NCI-H748 (cell line): ENCODE data around the gene MAN2B1.
A peak's percentile ranks its signal among the peaks of the same experiment; 100 is the strongest.
"Not testable (repeated sequence)": the region's sequence is repeated elsewhere in the genome, so short reads cannot be mapped to it uniquely, and the experiment has no call there.

Source experiments
- DNase-seq: peaks from one replicate; lab custom pipeline; 2025; ENCODE audit not compliant: unreplicated experiment; lab: John Stamatoyannopoulos, UW

MAN2B1 gene

GRCh38 chr19:12689581-12690216 lies 23.2 kb upstream of the MAN2B1 start:
- no peak for DNase-seq

- no peak for DNase-seq
These were observed 22.5 kb upstream of the MAN2B1 start for GRCh38 chr19:12689012-12689411.

GRCh38 chr19:12687496-12688196 lies 21.1 kb upstream of the MAN2B1 start, which contains the start of gene GNG14:
Gene GNG14, plus strand, starts transcription at chr19:12687998. Its CDS starts 51 bp downstream, at chr19:12688049.
- no peak for DNase-seq

GRCh38 chr19:12685831-12686230 lies 19.3 kb upstream of the MAN2B1 start:
- no peak for DNase-seq

GRCh38 chr19:12681074-12681987 lies 14.8 kb upstream of the MAN2B1 start, which contains the start of gene DHPS:
Gene DHPS, minus strand, starts transcription at chr19:12681880. Its CDS starts 114 bp downstream, at chr19:12681766.
- DNase-seq: peak; percentile 96

- no peak for DNase-seq
These were observed 13.5 kb upstream of the MAN2B1 start for GRCh38 chr19:12680034-12680433.

GRCh38 chr19:12678039-12678438 lies 11.5 kb upstream of the MAN2B1 start:
- DNase-seq: not testable (repeated sequence)

- no peak for DNase-seq
These were observed 10.4 kb upstream of the MAN2B1 start for GRCh38 chr19:12676928-12677327.

GRCh38 chr19:12676384-12676792 lies 9.8 kb upstream of the MAN2B1 start:
- peak; percentile 58 for DNase-seq

GRCh38 chr19:12675940-12676339 lies 9.4 kb upstream of the MAN2B1 start:
- no peak for DNase-seq

- DNase-seq: no peak
These were observed 8.9 kb upstream of the MAN2B1 start for GRCh38 chr19:12675399-12675798.

- DNase-seq: no peak
These were observed 6.2 kb upstream of the MAN2B1 start for GRCh38 chr19:12672744-12673143.

GRCh38 chr19:12670159-12670928 lies 3.8 kb upstream of the MAN2B1 start:
- no peak for DNase-seq

- peak; percentile 75 for DNase-seq
These were observed 3.0 kb upstream of the MAN2B1 start for GRCh38 chr19:12669270-12670158.

- DNase-seq: peak; percentile 41
These were observed 2.4 kb upstream of the MAN2B1 start for GRCh38 chr19:12668932-12669269.

GRCh38 chr19:12668346-12668745 lies 1.8 kb upstream of the MAN2B1 start:
- no peak for DNase-seq

GRCh38 chr19:12667731-12668302 lies 1.3 kb upstream of the MAN2B1 start:
- DNase-seq: no peak

GRCh38 chr19:12665671-12666264 lies 774 bp downstream of the MAN2B1 start:
- DNase-seq: no peak

- DNase-seq: no peak
These were observed 1.3 kb downstream of the MAN2B1 start for GRCh38 chr19:12665281-12665573.
